H1 (cell line): Measurements from ENCODE around the gene CYP27B1. TPM values are rescaled to one million over a fixed set of nuclear protein-coding genes. Genes with fewer than 3 reads are reported as not detected.

ENCODE experiments used
- CTCF ChIA-PET: fragments of 300-600 bp; sonication (Branson Sonifier 250); formaldehyde crosslinking; loops from one replicate; lab custom pipeline; 2021; ENCODE audit not compliant: partially characterized antibody; lab: Charles Lee
- POLR2A ChIA-PET: fragments of 300-600 bp; sonication (Branson Sonifier 250); formaldehyde crosslinking; loops from one replicate; lab custom pipeline; 2021; ENCODE audit warnings: inconsistent platforms; ENCODE audit not compliant: partially characterized antibody; lab: Charles Lee
- DNase-seq, 2 experiments: peaks; one replicate each; pipeline versions ENCODE4 v3.0.0 to v3.0.0-alpha.2; 2010 to 2022; ENCODE audit warnings: low spot score in 2 of 2, low read depth in 1 of 2, mixed read lengths in 1 of 2
- FAIRE-seq: peaks from 2 replicates; lab custom pipeline; 2011; peaks lifted over from hg19 to GRCh38; lab: Jason Lieb, UNC
- H2AFZ ChIP-seq: 2 replicates; pipeline ENCODE4 v1.8.1; 2012; ENCODE audit warnings: low read length, inconsistent platforms
- H2AK5ac ChIP-seq: 2 replicates; pipeline ENCODE4 v1.6.1; 2013; ENCODE audit warnings: low read depth, low read length
- H2BK120ac ChIP-seq: replicated peaks from 2 replicates; pipeline ENCODE3; 2013; ENCODE audit warnings: low read depth, low read length, inconsistent platforms
- H2BK12ac ChIP-seq: 2 replicates; pipeline ENCODE4 v1.6.1; 2013; ENCODE audit warnings: low read depth, low read length
- H2BK15ac ChIP-seq: 2 replicates; pipeline ENCODE4 v1.6.1; 2013; ENCODE audit warnings: low read length
- H2BK20ac ChIP-seq: 2 replicates; pipeline ENCODE4 v1.6.1; 2013; ENCODE audit warnings: low read length
- H2BK5ac ChIP-seq: 2 replicates; pipeline ENCODE4 v1.6.1; 2013; ENCODE audit warnings: low read depth, low read length
- H3K14ac ChIP-seq: 2 replicates; pipeline ENCODE4 v1.6.1; 2013; ENCODE audit warnings: inconsistent platforms; ENCODE audit not compliant: insufficient read length
- H3K18ac ChIP-seq: 2 replicates; pipeline ENCODE4 v1.6.1; 2013; ENCODE audit warnings: low read length; ENCODE audit errors: extremely low read depth
- H3K23ac ChIP-seq: 2 replicates; pipeline ENCODE4 v1.6.1; 2013; ENCODE audit warnings: inconsistent platforms; ENCODE audit not compliant: insufficient read length
- H3K23me2 ChIP-seq: 2 replicates; pipeline ENCODE4 v1.6.1; 2013; ENCODE audit warnings: low read depth, low read length
- H3K27ac ChIP-seq: 2 replicates; pipeline ENCODE4 v1.6.1; 2011; ENCODE audit warnings: low read depth, low read length, inconsistent platforms
- H3K27me3 ChIP-seq, 4 experiments: replicated peaks in 1 of 4; 1 replicate in 1 of 4; 2 replicates in 3 of 4; pipeline versions ENCODE4 v1.6.1 to v1.8.1; 2011 to 2013; ENCODE audit warnings: low read length in 3 of 4, mild to moderate bottlenecking in 3 of 4, inconsistent platforms in 2 of 4, mixed read lengths in 2 of 4, moderate library complexity in 1 of 4; ENCODE audit not compliant: control insufficient read depth in 3 of 4, insufficient read depth in 3 of 4; ENCODE audit errors: extremely low read depth in 1 of 4
- H3K36me3 ChIP-seq, 4 experiments: 2 replicates each; pipeline versions ENCODE4 v1.6.1 to v1.8.1; 2011 to 2013; ENCODE audit warnings: mild to moderate bottlenecking in 4 of 4, low read length in 3 of 4, moderate library complexity in 2 of 4, control low read depth in 1 of 4, inconsistent platforms in 1 of 4; ENCODE audit not compliant: insufficient read depth in 4 of 4, control insufficient read depth in 2 of 4
- H3K4ac ChIP-seq: replicated peaks from 2 replicates; pipeline ENCODE3; 2013; ENCODE audit warnings: low read length, low read depth, mixed read lengths, inconsistent platforms; ENCODE audit not compliant: insufficient read length
- H3K4me1 ChIP-seq, 4 experiments: replicated peaks in 1 of 4; 1 replicate in 1 of 4; 2 replicates in 3 of 4; pipeline versions ENCODE4 v1.6.1 to v1.8.1; 2011 to 2013; ENCODE audit warnings: low read length in 3 of 4, inconsistent platforms in 2 of 4, mixed read lengths in 1 of 4; ENCODE audit not compliant: insufficient read depth in 4 of 4, control insufficient read depth in 3 of 4
- H3K4me2 ChIP-seq, 2 experiments: 2 replicates each; pipeline versions ENCODE4 v1.6.1 to v1.8.1; 2011 to 2013; ENCODE audit warnings: low read depth in 2 of 2, low read length in 2 of 2, control low read depth in 1 of 2, inconsistent platforms in 1 of 2, mild to moderate bottlenecking in 1 of 2; ENCODE audit not compliant: insufficient read depth in 1 of 2
- H3K4me3 ChIP-seq, 4 experiments: fragments of 200-600, 300-600 bp in 1 of 4; sonication (generic), shearing (Covaris generic), sonication (Bioruptor Twin) in 1 of 4; 2 replicates each; pipeline versions ENCODE4 v1.5.1 to v1.8.1; 2011 to 2016; ENCODE audit warnings: low read length in 4 of 4, low read depth in 3 of 4, control low read depth in 2 of 4, inconsistent platforms in 2 of 4, mild to moderate bottlenecking in 2 of 4, mixed read lengths in 1 of 4, moderate library complexity in 1 of 4; ENCODE audit not compliant: insufficient read depth in 2 of 4; ENCODE audit errors: extremely low read depth in 1 of 4
- H3K56ac ChIP-seq: replicated peaks from 2 replicates; pipeline ENCODE3; 2013; ENCODE audit warnings: low read depth, mild to moderate bottlenecking, mixed read lengths, low read length, inconsistent platforms; ENCODE audit not compliant: insufficient read length
- H3K79me1 ChIP-seq: 2 replicates; pipeline ENCODE4 v1.6.1; 2013; ENCODE audit warnings: low read depth, low read length, control low read depth
- H3K79me2 ChIP-seq, 2 experiments: 2 replicates each; pipeline versions ENCODE4 v1.6.1 to v1.8.1; 2012 to 2013; ENCODE audit warnings: low read length in 2 of 2, mild to moderate bottlenecking in 2 of 2, inconsistent platforms in 1 of 2; ENCODE audit not compliant: insufficient read depth in 2 of 2, control insufficient read depth in 1 of 2
- H3K9ac ChIP-seq, 4 experiments: replicated peaks in 1 of 4; 1 replicate in 1 of 4; 2 replicates in 3 of 4; pipeline versions ENCODE4 v1.6.1 to v1.8.1; 2011 to 2013; ENCODE audit warnings: low read depth in 3 of 4, low read length in 3 of 4, control low read depth in 2 of 4, mild to moderate bottlenecking in 2 of 4, moderate library complexity in 2 of 4, inconsistent platforms in 1 of 4; ENCODE audit errors: extremely low read depth in 1 of 4
- H3K9me3 ChIP-seq, 2 experiments: 2 replicates each; pipeline versions ENCODE4 v1.6.1 to v1.8.1; 2012 to 2013; ENCODE audit warnings: mild to moderate bottlenecking in 2 of 2, moderate library complexity in 2 of 2, control low read depth in 1 of 2, inconsistent platforms in 1 of 2, low read depth in 1 of 2, low read length in 1 of 2, mixed read lengths in 1 of 2; ENCODE audit not compliant: insufficient read depth in 2 of 2
- H4K20me1 ChIP-seq, 2 experiments: replicated peaks in 1 of 2; 2 replicates each; pipeline versions ENCODE3 to v1.8.1; 2011 to 2013; ENCODE audit warnings: inconsistent platforms in 2 of 2, low read length in 2 of 2, mild to moderate bottlenecking in 1 of 2; ENCODE audit not compliant: insufficient read depth in 2 of 2, control insufficient read depth in 1 of 2
- H4K5ac ChIP-seq: 2 replicates; pipeline ENCODE4 v1.6.1; 2013; ENCODE audit warnings: low read length, low read depth, mixed read lengths, inconsistent platforms; ENCODE audit not compliant: insufficient read length
- H4K8ac ChIP-seq: 2 replicates; pipeline ENCODE4 v1.8.0; 2013; ENCODE audit warnings: mild to moderate bottlenecking, moderate library complexity, low read length, inconsistent platforms; ENCODE audit not compliant: insufficient read depth; ENCODE audit errors: extremely low read depth
- H4K91ac ChIP-seq: replicated peaks from 2 replicates; pipeline ENCODE3; 2013; ENCODE audit warnings: low read length, mixed read lengths, inconsistent platforms; ENCODE audit not compliant: insufficient read length
- EGR1 ChIP-seq: IDR thresholded peaks from 2 replicates; pipeline ENCODE4 v1.6.1; 2011; ENCODE audit warnings: low read depth, low read length, borderline replicate concordance
- GABPA ChIP-seq: IDR thresholded peaks from 2 replicates; pipeline ENCODE4 v1.6.1; 2011; ENCODE audit warnings: mild to moderate bottlenecking, low read length, moderate library complexity, borderline replicate concordance; ENCODE audit not compliant: insufficient read depth
- KDM5A ChIP-seq: fragments of 200-600 bp; IDR thresholded peaks from 2 replicates; pipeline ENCODE4 v1.7.1; 2012; ENCODE audit warnings: mild to moderate bottlenecking, low read length, inconsistent platforms, mixed read lengths
- MAFK ChIP-seq: IDR thresholded peaks from 2 replicates; pipeline ENCODE4 v1.6.1; 2012; ENCODE audit warnings: low read depth, mild to moderate bottlenecking, improper control_type of control experiment, low read length
- POLR2AphosphoS5 ChIP-seq: IDR thresholded peaks from 2 replicates; pipeline ENCODE4 v1.6.1; 2011; ENCODE audit warnings: low read depth, low read length
- WGBS, 2 experiments: shearing (Covaris generic) in 1 of 2; methylation state at CpG; one replicate each; pipeline versions ENCODE4 v1.1.6 to v1.1.7; 2013 to 2015; ENCODE audit warnings: low lambda C conversion rate in 2 of 2, mixed read lengths in 2 of 2, inconsistent platforms in 1 of 2, low coverage in 1 of 2, missing lambda C conversion rate in 1 of 2; ENCODE audit not compliant: insufficient replicate concordance in 2 of 2, insufficient coverage in 1 of 2, insufficient read length in 1 of 2; ENCODE audit errors: extremely low coverage in 1 of 2, missing lambda C conversion rate in 1 of 2; 5-methylcytosine and 5-hydroxymethylcytosine counted together
- polyA plus RNA-seq, 7 experiments: library from polyadenylated mRNA; depleted of rRNA in 3 of 7; stranded (reverse) in 5 of 7; unstranded in 2 of 7; fragments of >200 nt in 5 of 7; fragments of 200-250 nt in 2 of 7; gene quantifications; 1 replicate in 5 of 7; 2 replicates in 1 of 7; 4 replicates in 1 of 7; pipeline versions ENCODE4 v1.2.1 to v1.2.3, GENCODE V29; 2011 to 2013; ENCODE audit warnings: missing spikeins in 2 of 7, mixed read lengths in 2 of 7
- total RNA-seq: library from RNA; stranded (reverse); fragmentation: NEBNext Ultra II Directional; extraction: Animal tissue kit (Norgen Biotek cat#: 25700); gene quantifications from 2 replicates; pipeline ENCODE4 v1.2.1, GENCODE V29; 2021

The CYP27B1 gene
- total and polyA plus RNA-seq, 2 of the 8 experiments (the other 6 are each of a cell fraction or from before 2014, with no cell fraction given): 2.9 to 3.3 TPM

DNA sequence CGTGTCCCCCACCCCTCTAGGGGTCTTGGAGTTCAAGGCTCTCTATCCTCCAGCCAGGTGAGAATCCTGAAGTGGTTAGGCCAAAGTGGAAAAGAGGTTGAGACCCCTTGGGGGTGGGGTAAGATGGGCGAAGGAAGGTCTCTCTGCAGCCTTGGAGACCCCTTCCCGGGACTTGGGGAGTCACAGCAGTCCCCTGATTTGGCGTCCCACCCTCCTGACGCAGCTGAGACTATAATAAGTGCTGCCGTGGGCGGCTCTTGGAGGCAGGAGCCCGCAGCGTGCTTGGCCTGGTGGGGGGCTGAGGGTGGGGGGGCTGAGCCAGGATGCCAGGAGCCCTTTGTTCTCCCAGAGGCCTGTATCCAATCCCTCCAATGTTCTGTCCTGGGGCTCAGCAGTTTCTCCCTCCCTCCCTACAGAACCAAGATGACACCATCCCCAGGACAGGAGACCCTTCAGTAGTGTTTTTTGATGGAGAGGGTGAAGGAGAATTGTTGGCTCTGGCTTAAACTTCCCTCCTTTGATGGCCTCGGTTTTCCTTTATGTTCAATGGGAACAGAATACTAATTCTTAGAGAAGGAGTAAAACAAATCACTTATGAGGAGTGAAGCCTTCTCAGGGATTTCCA, 26.9 kb downstream of the CYP27B1 start:
- H3K18ac ChIP-seq: no peak overlapping the region
- no peak overlapping the region for H2BK120ac ChIP-seq
- H2BK5ac ChIP-seq: no peak overlapping the region
- peaks cover 0 to 11% of the 10 kb centered on the region in 2 experiments for H4K20me1 ChIP-seq
- H2BK12ac ChIP-seq: no peak overlapping the region; the same call in 1 of the 2 replicates
- H3K4me3 ChIP-seq: no peak overlapping the region
- no peak overlapping the region for H3K14ac ChIP-seq
- H4K5ac ChIP-seq: no peak overlapping the region
- no peak overlapping the region for H4K91ac ChIP-seq
- peaks cover 0 to 6% (median 0%) of the 10 kb centered on the region in 4 experiments; a peak in 1 of 8 replicates for H3K36me3 ChIP-seq
- WGBS, 2 experiments: 49% methylated on average over 10 of the region's 10 CpGs; no CpG with 5 or more reads in 1 of the 2 experiments
- no peaks in the 10 kb centered on the region for H3K79me1 ChIP-seq
- no peak for FAIRE-seq
- H3K9me3 ChIP-seq: no peaks in the 10 kb centered on the region; a peak in 1 of 4 replicates
- no peak overlapping the region for H3K9ac ChIP-seq
- H3K23me2 ChIP-seq: peaks cover 2% of the 10 kb centered on the region; the same call in 1 of the 2 replicates
- no peaks in the 10 kb centered on the region for H3K79me2 ChIP-seq
- peak overlapping the region in 1 of 2 experiments; percentile 93; a peak in 2 of 4 replicates for H3K4me2 ChIP-seq
- no peak overlapping the region for H3K56ac ChIP-seq
- H3K27ac ChIP-seq: no peak overlapping the region
- H3K4me1 ChIP-seq: peaks cover 6 to 28% (median 12%) of the 10 kb centered on the region in 4 experiments; a peak in 6 of 7 replicates
- DNase-seq: no peak
- ChIA-PET CTCF (interaction anchor here (0.6 to 11.2 kb wide), 6 partner anchors 17 to 265 kb away, joined by 3 to 149 read pairs (median 6); partner anchors contain the start of gene B4GALNT1), POLR2A (interaction anchor here (0.9 to 3.9 kb wide), 4 partner anchors 10 to 25 kb away, joined by 3 to 25 read pairs (median 4); partner anchors contain the start of gene CDK4)
- H3K23ac ChIP-seq: no peak overlapping the region
- peaks cover 39 to 68% (median 62%) of the 10 kb centered on the region in 4 experiments for H3K27me3 ChIP-seq
- no peak overlapping the region for H2BK15ac ChIP-seq
- H3K4ac ChIP-seq: no peak overlapping the region
- H2BK20ac ChIP-seq: no peak overlapping the region
- no peak overlapping the region for H2AFZ ChIP-seq
- no peak overlapping the region; the same call in 1 of the 2 replicates for H4K8ac ChIP-seq
- H2AK5ac ChIP-seq: no peak overlapping the region
- TF ChIP-seq EGR1 (no peak), MAFK (no peak), GABPA (no peak), KDM5A (no peak), POLR2AphosphoS5 (no peak)
